ENCODE data around the gene PIH1D2.
"Not testable (repeated sequence)": the region's sequence is repeated elsewhere in the genome, so short reads cannot be mapped to it uniquely, and the experiment has no call there.

PIH1D2 gene

DNA sequence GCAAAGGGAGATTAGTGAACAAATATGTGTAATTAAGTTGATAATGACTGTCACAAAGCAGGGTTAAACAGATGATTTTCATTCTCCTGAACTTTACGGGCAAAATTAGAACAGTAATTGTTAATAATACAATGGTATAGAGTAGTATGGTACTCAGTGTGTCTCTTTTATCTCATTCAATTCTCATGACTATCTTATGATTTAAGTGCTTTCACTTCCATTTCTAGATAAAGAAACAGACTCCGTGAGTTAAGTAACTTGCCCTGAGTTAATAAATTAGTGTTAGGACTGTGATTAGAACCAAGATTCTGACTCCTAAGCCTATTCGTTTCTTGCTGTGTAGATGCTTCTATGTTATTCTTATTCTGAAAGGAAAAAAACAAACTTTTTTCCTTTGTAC is 22.0 kb downstream of the PIH1D2 start:
- peak; percentile 52 for DNase-seq

DNA sequence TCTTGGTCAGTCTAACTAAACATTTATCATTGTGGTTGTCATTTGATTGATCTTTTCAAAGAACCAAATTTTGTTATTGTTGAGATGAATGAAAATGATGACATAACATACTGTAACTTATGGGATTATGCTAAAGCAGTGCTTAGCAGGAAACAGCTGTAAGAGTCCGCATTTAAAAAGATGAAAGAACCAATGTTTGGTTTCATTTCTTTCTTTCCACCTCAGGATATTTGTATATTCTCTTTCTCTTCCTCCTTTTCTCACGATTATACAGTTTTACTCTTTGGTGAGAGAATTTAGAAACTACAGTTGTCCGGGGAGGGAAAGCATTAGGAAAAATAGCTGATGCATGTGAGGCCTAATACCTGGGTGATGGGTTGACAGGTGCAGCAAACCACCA is 23.1 kb downstream of the PIH1D2 start:
- peak; percentile 77 for DNase-seq

DNA sequence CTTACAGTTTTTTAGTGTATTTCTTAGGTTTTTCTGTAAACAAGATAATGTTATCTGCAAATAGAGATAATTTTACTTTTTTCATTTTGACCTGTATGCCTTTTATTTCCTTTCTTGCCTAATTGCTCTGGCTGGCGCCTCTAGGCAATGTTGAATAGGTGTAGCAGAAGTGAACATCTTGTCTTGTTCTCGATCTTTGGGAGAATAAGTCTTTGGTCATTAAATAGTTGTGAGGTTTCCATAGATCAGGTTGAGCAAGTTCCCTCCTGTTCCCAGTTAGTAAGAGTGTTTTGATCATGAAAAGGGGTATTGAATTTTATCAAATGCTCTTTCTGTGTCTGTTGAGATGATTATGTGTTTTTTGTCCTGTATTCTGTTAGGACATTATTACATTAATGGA is 24.0 kb downstream of the PIH1D2 start:
- DNase-seq: no peak

DNA sequence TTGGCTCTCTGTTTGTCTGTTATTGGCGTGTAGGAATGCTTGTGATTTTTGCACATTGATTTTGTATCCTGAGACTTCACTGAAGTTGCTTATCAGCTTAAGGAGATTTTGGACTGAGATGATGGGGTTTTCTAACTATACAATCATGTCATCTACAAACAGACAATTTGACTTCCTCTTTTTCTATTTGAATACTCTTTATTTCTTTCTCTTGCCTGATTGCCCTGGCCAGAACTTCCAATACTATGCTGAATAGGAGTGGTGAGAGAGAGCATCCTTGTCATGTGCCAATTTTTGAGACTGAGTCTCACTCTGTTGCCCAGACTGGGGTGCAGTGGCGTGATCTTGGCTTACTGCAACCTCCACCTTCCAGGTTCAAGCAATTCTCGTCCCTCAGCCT is 25.6 kb downstream of the PIH1D2 start:
- DNase-seq: not testable (repeated sequence)

DNA sequence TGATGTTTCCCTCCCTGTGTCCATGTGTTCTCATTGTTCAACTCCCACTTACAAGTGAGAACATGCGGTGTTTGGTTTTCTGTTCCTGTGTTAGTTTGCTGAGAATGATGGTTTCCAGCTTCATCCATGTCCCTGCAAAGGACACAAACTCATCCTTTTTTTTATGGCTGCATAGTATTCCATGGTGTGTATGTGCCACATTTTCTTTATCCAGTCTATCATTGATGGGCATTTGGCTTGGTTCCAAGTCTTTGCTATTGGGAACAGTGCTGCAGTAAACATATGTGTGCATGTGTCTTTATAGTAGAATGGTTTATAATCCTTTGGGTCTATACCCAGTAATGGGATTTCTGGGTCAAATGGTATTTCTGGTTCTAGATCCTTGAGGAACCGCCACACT is 27.2 kb downstream of the PIH1D2 start:
- not testable (repeated sequence) for DNase-seq

DNA sequence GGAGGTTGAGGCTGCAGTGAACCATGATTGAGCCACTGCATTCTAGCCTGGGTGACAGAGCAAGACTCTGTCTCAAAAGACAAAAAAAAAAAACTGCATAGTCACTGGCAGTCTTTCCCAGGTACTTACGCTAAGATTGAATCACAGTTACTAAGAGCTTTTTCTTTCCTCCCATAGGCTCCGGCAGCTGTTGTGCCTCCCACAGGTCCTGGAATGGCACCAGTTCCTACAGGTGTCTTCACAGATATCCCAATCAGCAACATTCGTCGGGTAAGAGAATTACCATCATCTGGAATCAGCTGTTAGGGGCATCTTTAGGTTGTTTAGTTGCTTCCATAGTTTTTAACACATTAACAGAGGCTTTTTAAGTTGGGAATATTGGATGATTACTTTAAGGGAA is 28.9 kb downstream of the PIH1D2 start:
- no peak for DNase-seq

DNA sequence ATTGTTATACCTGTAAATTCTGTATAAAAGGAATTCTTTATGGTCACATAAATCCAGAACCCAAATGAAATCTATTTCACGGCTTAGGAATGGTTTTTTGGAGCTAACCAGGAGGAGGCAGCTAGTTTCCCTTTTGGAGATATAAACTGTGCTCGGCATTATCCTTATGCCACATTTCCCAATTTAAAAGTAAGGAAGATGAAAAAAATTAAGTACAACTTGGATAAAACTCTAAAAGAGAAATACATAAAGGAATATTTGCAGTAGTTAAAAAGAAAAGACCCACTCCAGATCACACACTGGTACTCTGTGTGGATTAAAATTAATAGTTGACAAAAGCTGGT is 30.9 kb downstream of the PIH1D2 start:
- DNase-seq: no peak

DNA sequence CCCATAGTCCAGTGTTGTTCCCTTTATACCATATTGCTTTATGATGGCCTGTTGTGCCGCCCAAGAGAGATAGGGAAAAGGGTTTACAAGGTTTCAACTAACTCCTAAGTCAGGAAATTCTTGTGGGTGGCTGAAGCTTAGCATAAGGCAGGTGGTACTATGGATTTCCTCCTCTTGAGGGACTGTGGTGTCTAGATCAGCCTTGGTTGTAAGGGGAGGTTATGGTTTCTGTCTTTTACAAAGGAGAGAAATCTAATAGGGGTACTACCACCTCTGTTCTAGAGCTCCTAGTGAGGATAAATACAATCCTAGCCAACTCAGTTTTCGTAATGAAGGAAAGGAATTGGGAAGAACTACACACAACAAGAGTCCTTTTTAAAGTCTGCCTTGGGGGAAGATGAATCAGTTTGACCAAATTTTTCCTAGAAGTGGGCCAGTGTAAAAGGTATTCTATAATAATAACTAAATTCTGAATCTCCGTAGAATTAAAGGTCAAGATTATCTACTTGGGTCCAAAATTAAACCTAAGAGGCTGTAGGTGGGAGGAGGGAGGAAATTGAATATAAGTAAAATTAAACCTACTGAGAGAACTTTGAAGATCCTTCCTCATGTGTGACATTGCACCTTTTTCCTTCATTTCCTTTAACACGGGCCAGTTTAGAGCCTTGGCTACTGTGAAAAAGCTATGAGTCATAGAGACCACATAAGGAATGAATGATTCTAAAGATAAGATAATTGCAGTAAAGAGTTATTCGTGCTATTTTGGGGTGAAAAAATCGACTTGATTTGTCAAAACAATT is 31.5 kb downstream of the PIH1D2 start:
- no peak for DNase-seq

DNA sequence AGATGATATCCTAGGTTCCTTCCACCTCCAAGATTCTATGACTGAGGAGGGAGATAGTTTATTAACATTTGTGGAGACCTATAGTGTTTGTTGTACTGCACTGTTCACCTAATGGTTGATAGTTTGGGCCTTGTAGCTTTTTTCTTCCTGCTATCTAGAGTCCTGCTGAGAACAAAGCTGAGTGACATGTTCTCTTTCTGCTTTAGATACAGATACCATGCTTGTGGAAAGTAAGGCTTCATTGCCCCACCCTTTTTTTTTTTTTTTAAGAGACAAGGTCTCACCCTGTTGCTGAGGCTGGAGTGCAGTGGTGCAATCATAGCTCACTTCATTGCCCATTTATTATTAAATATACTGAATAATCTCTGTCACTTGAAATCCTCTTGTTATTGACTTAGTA is 36.3 kb downstream of the PIH1D2 start:
- no peak for DNase-seq

DNA sequence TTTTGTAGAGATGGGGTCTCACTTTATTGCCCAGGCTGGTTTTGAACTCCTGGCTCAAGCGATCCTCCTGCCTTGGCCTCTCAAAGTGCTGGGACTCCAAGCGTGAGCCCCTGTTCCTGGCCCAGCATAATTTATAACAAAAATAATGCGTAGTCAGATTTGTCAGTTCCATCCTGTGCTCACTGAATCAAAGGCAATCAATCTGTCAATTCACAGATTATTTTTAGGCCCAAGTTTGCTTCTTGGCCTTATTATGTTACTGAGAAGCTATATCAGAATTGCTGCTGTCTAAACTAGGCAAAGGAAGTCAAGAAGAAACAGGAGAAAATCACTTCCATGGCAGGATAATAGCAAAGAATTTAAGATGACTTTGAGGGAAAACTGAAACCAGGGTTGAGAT is 39.9 kb downstream of the PIH1D2 start:
- DNase-seq: no peak

DNA sequence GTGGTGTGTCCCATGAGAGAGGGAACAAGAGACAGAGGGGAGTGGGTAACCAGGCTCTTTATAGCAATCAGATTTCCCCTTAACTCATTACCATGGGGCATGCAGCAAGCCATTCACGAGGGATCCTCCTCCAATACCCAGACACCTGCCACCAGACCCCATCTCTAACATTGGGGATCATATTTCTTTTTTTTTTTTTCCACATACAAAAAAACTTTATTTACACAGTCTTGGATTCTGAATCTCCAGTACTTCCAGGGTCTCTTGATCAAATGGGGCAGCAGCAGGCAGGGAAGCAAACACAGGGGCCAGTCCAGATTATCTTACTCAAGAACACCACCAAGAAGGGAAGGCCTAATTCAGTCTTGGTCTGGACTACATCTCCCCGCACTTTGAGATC is 44.4 kb downstream of the PIH1D2 start:
- DNase-seq: no peak

DNA sequence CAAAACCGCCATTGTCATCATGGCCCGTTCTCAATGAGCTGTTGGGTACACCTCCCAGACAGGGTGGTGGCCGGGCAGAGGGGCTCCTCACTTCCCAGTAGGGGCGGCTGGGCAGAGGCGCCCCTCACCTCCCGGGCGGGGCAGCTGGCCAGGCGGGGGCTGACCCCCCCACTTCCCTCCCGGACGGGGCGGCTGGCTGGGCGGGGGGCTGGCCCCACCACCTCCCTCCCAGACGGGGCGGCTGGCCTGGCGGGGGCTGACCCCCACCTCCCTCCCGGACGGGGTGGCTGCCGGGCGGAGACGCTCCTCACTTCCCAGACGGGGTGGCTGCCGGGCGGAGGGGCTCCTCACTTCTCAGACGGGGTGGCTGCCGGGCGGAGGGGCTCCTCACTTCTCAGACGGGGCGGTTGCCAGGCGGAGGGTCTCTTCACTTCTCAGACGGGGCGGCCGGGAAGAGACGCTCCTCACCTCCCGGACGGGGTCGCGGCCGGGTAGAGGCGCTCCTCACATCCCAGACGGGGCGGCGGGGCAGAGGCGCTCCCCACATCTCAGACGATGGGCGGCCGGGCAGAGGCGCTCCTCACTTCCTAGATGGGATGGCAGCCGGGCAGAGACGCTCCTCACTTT is 46.9 kb downstream of the PIH1D2 start:
- DNase-seq: not testable (repeated sequence)

DNA sequence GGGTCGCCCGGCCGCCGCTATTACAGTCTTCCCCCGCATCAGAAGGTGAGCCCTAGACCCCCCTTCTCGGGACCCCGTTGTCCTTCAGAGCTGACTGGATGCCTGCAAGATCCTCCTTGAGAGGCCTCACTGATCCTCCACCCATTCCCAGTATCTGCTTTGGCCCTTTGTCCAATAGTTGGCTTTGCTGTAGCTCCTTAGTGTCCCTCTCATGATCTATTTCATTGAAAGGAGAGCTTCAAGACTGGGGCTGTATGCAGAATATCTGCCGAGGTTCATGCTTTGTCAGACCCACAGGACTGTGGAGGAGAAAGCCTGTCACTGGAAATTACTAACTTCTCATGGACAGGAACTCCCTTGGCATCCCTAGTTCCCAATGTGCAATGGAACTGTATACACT is 48.1 kb downstream of the PIH1D2 start:
- peak; percentile 6 for DNase-seq

DNA sequence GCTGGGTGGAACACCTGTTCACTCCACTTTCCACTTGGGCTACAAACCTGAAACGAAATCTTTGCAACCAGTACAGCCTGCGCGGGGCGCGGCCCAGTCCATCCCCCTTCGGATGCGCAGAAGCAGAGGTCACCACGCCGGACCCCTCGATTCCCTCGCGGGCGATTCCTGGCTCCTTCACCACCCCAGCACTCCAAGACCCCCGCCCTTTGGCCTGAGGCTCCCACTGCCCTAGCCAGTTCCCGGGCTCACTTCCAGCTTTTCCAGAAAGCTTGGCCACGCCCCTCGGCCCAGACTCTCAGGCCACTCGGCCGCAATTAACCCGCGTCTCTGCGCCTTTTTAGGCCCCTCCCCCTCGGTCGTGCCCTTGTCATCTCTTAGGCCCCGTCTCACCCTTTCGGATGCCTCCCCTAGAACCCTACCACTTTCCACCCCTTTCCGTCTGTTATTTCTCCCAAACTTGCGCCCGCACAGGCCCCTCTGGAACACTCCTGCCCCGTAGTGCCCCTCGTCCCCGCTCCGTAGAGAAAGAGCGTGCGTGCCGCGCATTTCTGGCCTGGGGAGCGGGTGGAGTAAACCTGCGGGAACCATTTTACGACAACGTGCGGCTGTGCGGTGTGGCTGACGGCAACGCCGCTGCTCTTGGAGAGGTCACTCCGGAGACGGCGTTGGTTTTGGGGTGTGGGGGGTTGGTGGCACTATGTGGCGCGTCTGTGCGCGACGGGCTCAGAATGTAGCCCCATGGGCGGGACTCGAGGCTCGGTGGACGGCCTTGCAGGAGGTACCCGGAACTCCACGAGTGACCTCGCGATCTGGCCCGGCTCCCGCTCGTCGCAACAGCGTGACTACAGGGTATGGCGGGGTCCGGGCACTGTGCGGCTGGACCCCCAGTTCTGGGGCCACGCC is 48.8 kb downstream of the PIH1D2 start, which contains the start of gene DLAT:
DLAT (plus strand) TSS at position 636 of the 906 bp plus-strand sequence; CDS start at position 701, 65 bp downstream.
- peak; percentile 83 for DNase-seq

DNA sequence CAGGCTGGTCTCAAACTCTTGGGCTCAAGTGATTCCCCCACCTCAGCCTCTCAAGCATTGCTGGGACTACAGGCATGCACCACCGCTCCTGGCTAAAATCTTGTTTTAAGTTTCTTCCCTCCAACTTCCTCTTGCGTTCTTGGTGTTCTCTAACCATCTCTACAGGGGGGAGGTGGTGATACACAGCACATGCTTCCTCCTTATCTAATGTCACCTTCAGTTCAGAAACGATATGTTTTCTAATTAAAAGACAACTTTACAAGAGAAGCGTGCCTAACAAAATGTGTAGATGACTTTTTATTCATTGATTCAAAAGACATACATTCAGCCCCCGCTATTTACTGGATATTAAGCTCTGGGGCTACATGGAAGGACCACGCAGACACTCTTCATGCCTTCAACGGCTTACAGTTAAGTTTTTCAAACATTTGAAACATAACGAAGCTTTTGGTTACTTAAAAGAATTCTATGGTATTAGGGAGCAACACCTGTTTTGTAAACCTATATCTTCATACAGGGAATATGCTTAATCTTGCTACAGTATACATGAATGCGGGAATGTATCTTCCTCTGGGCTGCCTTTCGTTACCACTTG is 49.5 kb downstream of the PIH1D2 start:
- peak; percentile 59 for DNase-seq

DNA sequence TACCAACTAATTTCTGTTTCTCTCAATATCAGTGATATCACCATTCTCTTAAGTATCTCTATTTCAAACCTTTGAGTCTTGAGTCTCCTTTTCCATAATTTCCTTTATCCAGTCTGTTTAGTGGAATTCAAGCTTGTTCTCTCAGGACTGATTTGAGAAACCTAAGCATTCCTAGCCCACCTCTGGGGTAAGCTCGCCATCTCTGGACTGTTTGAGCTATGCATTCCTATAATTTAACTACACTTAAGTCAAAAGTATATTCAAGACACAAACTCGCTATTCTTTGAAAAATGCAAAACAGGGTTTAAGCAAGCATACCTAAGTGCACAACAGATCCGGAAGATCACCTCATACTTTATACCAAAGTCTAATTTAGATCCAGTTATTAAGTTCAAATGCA is 50.7 kb downstream of the PIH1D2 start:
- no peak for DNase-seq

DNA sequence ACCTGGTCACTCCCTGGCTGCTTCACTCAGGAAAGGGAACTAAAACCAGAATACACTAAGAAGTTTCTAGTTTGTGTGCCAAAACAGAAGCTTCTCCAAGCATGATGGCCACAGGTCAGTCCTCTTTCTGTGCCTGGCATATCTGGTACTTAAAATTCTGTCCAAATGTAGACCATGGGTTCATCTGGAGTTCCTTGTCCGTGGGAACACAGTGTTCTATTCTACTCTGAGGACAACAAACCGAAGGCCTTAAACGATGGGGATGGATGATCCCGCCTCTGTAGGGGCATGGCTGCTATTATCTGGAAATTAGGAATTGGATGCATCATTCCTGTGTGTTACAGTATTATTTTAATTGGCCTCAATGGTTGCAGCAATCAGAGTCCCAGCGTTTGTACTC is 54.8 kb downstream of the PIH1D2 start:
- DNase-seq: no peak
